Activated CD4-positive, alpha-beta T cell treated with anti-CD3 and anti-CD28 coated beads, Interleukin-2, amount 50 U/mL, for 1 hour (primary cell): ENCODE data around the gene TBL1X.

Source experiments
- DNase-seq: peaks from one replicate; pipeline ENCODE4 v3.0.0-alpha.2; 2020

The TBL1X gene

DNA sequence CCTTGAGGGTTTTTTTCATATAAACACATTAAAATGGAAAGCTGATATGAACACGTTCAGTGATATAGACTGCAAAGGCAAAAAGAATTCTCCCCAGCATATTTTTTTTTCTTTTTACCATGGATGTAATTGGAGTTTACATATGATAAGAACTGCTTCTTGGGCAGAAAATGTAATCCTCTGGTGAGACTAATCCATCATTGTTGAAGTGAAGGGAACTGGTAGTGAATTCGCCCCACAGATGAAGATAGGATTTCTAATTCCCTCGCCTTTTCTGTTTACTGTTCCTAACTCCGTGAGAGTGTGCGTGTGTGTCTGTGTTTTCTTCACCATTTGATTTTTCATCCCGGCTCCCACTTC is 211.9 kb downstream of the TBL1X start:
- no peak for DNase-seq

DNA sequence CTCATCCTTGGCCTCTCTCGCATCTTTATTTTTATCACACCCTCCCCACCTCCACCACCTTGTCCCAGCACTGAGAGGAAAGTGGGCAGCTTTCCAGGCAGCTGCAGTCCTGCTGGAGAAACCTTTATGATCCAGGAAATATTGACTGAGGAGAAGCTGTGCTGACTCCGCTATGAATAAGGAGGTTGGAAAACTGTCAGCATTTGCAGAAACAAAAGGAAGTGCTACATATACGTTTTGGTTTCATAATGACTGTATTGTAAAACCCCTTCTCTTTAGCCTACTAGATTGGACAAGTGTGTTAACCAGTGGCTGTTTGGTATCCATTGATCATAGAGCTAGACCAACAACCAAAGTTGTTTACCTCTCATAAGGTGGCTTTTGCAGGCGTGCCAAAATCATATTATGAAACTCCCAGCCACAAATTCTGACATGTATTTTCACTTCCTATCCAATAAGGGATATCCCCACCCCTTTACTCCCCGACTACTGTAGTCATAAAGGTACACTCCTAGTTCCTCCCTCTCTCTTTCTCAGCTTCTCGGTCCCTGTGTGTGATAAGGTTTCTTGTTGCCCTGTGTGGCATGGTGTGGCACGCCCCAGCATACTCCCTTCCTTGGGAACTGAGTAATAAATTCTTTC is 212.4 kb downstream of the TBL1X start:
- DNase-seq = no peak

DNA sequence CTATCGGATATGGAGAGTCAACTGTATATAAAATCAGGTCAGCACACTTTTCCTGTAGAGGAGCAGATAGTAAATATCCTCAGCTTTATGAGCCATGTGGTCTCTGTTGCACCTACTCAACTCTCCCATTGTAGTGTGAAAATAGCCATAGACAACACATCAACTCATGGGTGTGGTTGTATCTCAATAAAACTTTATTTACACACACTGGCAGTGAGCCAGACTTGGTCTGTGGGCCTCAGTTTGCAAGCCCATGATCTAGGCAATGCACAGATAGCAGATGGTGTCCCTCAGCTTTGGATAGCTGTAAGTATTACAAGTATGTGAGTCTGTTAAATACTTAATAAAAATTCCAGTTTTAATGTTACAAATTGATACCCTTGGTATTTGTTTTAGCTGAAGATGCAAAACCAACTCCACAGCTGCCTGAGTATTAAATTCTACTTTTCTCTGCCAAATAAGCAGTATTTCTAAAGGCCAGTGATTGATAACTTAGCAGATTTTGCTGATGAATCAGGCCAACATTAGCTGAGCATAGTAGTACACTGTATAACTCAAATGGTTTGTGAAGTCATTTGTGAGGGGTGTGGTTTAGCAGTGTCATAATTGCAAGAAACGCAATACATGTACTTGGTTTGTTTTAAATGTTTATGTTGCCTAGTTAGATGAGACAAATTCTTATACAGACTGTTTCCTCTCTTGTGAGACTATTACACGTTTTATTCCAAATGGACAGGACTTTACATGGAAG is 213.5 kb downstream of the TBL1X start:
- DNase-seq = no peak

DNA sequence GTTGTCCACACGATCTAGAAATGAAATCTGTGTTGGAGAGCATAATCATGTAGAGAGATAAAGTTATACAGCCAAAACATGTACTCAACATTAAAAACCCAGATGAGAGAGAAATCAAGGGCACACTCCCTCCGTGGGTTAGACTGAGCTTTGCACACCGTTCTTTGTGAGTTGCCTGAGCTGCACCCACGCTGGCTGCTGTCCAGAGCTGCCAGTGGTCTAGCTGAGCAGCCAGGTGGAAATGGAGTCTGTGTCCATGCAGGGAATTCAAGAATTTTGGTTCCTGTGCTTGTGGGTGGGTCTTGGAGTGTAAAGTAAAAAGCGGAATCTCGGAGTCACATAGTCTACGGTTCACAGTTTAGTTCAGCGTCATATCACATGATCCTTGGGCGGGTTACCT is 216.2 kb downstream of the TBL1X start:
- DNase-seq = no peak

DNA sequence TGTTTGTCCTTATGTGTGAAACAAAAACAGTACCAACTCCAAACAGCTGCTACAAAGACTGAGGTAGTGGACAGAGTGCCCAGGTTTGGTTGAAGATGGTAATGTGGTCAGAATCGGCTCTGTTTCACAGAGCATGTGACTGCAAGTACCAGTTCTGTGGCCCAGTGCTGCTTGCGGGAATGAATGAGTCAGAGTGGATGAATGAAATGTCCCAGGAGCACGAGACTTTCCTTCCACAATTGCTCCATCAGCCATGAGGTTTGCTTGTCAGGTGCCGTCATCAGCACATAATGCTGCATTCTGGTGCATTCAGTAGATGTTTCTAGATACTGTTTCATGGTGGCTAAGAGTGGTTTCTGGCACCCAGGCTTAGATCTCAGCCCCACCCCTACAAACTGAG is 216.6 kb downstream of the TBL1X start:
- no peak for DNase-seq

DNA sequence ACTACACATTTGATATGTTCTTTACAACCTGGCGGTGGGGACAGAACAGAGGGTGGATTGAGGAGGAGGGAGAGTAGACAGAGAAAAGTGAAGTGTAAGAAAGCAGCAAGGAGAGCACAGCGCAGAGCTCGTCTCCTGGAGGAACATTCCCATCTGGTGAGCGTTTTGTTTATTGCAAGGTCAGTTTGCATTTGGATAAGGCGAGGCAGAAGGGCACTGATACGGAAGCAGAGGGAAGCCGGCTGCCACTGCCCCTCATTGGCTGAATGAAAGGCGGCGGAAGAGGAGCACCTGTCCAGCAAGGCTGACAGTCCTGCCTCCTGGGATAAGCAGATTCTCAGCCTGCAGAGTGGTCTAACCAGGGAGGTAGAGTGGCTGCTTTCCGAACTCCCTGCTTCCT is 217.6 kb downstream of the TBL1X start:
- DNase-seq = no peak

DNA sequence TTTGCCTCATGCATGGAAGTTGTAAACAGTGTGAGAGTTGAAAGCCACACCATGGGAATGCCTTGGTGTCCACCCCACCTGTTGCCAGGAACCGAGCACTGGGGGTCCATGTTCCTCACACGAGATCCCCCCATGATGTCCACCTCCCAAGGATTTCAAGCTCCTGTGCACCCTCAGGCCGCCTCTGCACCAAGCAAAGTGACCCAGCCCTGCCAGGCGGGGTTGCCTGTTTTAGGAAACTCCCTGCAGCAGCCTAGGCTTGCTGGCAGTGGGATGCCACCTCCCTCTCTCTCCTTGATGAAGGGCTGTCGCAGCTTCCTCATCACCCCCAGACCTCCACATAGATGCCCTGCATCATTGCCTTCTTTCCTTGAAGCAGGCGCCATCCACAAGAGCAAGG is 218.0 kb downstream of the TBL1X start:
- no peak for DNase-seq

DNA sequence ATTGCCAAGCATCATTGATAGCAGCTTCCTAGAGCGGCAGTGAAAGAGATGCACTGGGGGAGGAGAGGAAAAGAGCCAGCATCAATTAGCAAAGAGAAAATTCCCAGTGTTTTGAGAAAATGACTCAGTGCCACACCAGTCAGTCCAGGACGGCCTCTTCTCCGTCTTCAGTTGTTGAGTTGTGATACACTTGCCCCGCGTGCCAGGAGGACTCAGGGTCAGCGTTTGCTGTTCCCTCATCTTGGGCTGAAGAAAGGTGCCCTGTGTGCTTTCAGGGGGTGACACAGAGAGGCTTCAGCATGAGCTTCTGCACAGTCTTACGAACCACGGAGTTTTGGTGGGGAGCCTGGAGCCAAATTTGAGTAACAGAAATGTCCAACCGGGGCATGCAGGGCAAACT is 218.5 kb downstream of the TBL1X start:
- no peak for DNase-seq

DNA sequence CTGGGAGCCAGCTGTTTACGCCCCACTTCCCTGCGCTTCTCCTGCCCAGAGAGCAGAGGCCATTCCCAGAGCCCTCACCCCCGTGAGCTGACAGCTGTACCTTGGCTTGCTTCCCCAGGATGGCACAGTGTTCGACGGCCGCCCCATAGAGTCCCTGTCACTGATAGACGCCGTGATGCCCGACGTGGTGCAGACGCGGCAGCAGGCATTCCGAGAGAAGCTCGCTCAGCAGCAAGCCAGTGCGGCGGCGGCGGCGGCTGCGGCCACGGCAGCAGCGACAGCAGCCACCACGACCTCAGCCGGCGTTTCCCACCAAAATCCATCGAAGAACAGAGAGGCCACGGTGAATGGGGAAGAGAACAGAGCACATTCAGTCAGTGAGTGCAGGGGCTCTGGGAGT is 223.0 kb downstream of the TBL1X start:
- DNase-seq = no peak

DNA sequence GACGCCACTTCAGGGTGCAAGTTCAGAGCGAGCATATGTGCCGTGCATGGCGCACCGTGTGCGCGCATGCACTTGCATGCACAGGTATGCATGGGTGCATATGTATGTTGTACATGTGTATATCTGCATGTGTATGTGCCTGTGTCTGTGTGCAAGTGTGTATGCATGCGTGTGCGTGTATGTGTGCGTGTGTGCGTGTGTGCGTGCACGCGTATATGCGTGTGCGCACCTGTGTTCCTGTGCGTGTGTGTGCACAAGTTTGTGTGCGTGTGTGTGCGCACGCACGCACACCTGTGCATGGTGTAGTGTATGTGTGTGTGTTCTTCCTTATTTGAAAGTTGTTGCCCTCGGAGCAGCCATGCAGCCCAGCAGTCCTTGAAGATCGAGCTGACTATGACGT is 224.0 kb downstream of the TBL1X start:
- no peak for DNase-seq

DNA sequence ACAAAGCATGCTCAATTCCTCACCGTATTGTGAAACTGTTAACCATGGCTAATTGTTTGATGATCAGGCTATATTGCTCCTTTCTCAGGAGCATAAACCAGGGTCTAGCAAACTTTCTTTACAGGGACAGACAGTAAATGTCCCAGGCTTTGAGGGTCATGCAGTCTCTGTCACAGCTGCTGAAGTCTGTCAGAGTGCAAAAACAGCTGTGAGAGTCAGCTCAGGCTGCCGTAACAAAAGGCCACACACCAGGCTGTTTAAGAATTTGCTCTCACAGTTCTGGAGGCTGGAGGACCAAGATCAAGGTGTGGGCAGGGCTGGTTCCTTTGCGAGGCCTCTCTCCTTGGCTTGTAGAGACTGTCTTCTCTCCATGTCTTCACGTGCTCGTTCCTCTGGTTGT is 225.2 kb downstream of the TBL1X start:
- DNase-seq = no peak

DNA sequence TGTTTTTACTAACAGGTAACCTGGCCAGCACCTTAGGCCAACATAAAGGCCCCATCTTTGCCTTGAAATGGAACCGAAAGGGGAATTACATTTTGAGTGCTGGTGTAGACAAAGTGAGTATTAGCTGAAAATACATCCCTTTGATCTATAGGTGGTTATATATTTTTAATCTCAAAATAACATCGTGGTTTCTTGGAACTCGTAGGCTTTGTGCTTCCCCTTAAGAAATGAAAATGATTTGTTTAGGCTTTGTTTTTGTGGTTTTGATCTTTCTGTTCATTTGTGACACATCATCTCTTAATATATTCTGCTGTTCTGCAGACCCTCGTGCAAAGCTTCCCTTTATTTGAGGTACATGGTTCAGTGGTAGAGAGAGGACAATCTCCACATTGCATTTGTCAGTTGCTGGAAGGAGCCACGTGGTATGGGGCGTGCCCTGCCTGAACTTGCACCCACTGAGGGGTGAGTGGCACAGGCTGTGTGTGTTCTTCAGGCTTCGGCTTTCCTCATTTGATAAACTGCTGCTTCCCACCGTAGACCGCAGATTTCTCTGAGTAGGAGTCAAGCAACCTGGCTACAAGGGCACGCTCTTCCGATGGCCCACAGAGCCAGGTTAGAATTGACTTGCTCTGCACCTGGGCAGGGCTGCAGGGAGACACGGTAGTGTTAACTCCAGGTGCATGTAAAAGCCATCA is 228.6 kb downstream of the TBL1X start:
- DNase-seq = no peak

DNA sequence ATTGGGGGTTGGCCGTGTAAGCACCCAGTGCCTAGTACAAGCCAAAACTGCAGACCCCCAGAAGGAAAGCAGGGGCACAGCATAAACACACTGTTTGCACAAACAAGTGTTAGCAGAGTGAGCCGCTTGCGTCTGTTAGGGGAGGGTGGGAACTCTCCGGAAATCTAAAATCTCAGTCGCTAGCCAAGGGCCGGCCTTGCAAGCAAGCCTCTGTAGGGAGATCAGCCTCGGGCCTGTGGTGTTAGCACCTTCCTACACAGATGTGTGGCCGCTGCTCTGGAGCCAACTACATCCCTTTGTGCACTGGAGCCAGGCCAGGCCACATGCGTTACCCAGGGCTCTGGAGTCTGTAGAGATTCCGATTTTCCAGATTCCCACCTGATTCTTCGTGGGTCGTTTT is 233.7 kb downstream of the TBL1X start:
- DNase-seq = no peak

DNA sequence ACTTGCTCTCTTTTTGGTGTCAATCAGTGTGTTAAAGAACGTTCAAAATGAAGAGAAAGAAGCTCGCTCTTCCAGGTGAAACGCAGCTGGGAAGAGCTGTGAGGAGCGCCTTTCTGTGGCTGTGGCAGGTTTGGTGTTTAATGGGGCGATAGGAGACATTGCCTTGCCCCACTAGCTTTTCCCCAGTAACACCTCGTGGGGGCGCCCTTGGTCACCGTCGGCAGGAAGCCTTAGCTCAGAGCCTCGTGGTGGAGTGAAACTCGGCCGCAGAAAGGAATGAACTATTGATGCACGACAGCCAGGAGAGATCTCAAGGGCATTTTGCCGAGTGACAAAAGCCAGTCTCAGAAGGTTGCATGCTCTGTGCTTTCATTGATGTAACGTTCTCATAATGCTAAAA is 235.7 kb downstream of the TBL1X start:
- no peak for DNase-seq

DNA sequence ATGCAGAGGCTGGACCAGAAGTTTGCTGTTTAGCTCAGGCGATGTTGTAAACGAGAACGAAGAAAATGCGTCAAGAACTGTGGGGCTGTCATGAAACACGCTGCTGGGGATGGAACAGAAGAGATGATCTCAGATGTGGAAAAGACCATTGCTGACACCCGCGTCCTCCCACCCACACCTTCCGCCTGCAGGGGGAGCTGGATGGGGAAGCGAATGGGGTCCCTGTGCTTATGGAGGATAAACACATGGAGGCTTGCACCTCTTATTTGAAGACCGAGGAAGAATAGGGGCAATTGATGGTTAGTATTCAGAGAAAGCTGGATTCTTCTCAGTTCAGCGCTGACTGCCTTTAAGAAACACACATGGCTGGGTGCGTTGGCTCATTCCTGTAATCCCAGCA is 236.9 kb downstream of the TBL1X start:
- no peak for DNase-seq

DNA sequence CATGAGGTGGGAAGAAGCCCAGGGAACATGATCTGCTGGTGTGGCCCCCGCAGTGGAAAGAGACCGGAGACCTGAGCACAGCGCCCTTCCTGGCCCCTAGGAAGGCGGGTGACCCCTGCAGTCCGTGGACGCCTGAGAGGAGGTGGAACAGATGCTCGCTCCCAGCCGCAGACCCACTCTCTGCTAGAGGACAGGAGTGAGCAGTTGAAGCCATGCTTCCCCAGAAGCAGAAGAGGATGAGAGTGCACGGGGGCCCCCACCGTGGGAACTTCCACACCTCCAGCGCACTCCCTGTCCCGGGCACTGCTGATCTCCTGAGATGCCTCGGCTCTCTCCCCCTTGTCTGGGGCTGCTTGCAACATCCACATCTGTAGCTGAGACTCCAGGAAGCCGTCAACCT is 238.5 kb downstream of the TBL1X start:
- no peak for DNase-seq

DNA sequence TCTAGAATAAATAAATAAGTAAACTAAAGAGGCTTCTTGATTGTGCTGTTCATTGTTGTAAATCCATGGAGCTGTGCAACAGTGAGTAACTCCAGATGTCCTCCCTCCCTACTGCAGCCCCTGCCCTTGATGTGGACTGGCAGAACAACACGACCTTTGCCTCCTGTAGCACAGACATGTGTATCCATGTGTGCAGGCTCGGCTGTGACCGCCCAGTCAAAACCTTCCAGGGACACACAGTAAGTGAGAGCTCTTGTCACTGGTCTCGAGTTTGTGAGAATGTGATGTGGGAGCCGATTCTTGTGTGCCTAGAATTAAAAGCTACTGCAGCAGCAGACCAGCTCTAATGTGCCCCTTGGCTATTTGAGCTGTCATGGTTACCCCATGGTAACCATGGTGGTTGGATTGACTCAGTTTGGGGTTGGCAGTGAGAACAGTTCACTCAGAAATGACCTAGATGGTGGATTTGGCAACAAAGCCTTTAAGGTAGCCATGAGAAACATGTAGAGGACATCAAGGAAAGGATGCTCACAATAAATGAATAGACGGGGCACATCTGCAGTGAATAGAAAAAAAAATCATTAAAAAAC is 240.1 kb downstream of the TBL1X start:
- DNase-seq = no peak

DNA sequence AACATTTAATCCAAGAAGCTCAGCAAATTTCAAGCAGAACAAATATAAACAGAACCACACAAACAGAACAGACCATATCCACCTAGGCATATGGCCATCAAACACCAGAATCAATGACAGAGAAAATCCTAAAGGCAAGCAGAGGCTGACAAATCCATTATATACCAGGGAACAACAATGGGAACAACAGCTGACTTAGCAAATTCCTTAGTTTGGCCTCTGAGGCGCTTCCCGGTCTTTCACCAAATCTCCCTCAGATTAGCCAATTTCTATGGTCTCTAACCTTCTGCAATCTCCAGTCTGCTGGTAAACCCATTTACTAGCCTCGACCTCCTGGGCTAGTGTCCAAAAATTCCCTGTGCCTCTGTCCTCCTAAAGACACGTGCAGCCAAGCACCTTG is 241.6 kb downstream of the TBL1X start:
- DNase-seq = no peak

DNA sequence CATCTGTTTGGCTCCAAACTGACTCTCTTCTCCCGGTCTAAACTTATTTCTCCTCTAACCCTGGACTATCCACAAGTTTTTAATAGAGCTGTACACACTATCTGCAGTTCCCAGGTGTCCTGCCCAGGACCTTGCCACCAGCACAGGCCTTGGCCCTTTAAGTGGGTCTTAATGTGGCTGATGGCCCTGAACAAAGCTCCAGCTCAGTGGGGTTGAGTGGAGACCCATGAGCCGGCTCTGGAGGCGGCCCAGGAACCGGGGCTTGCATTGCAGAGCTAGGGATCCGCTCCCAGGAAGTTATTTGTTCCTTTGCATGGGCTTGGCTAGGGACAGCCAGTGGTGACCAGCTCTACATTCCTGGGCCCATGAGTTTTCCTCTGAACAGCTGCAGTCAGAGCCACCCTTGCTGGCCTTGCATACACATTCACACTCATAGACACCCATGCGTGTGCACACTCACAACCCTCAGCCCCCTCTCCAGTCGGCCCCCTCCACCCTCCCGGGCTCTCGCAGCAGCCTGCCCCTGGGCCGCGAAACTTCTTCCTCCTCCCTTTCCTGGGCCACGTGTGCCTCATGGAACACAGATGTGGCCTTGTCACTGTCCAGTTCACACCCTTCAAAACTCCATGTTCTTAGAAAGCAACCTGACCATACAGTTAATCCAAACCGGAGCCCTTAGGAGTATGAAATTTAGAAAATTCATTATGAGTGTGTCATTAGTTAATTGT is 242.6 kb downstream of the TBL1X start:
- no peak for DNase-seq

DNA sequence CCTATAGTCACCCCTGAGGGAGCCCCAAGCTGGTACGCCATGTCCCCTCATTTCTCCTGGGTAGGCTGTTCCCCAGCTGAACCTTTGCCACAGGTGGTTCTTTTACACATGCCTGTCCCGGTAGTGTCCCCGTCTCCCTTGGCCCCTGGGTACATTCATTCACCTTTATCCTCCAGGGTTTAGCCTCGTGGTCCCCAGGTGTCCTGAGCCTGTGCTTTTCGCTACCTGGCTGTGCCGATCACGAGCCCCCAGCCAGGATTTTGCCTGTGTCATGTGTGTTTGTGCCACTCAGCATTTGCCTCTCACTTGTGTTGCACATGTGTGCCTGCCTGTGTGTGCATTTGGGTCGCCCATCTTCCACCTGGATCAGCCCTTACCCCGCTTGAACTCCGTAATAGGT is 243.2 kb downstream of the TBL1X start:
- no peak for DNase-seq

DNA sequence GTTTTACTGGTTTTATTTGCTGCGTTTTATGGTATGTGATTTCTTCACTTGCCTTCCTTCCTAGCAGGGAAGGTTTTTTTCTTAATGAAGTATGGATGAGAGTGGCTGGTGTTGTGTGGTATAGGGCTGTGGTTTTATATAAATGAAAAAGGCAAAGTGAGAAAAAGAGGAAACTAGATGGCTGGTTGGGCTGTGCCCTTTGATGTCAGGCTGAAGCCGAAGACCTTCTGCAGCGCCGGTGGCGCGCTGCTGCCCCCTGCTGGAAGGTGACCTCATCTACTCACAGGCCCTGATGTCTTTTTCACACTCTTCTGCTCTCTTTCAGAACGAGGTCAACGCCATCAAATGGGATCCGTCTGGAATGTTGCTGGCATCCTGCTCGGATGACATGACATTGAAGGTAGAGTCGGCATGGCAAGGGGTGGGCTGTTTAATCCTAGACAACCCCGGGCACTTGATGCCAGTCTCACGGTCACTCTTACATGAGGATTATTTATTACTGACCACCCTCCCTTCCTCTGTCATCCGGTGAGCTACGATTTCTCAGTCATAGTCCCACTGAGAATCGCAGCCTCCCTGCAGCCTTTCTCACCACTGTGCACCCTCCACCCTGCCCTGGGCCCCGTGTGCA is 244.2 kb downstream of the TBL1X start:
- DNase-seq = peak; percentile 76

DNA sequence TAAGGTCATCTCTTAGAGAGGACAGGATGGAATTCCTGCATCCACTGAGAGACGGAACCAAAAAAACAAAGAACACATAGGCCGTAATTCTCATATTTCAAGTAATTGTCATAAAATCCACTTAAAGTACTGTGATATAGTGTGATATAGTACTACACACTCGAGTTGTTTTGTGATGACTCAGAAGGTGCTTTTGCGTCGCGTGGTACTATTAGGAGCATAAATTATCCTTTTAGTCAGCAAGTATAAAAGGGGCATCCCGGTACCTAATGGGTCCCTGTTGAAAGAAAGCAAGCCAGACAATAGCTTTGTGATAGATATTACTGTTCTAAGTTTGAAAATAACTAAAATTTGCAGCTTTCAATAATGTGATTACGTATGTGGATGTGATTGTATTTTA is 245.5 kb downstream of the TBL1X start:
- no peak for DNase-seq

DNA sequence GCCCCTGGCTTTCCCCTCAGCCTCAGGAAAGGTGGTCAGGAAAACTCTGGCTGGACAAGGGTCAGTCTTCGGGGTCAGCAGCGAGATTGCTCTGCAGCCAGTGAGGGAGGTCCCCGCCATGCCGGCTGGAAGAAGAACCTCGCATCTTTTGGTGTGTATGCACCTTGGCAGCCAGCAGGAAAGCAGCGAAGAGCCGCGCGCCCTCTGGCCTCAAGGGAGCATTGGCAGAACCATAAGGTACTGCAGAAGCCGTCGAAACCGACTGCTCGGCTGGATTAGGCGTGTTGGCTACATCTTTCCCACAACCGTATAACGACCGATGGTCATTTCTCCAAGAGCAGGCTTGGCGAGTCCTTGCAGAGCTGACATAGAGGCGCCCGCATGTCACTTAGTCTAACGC is 252.5 kb downstream of the TBL1X start:
- DNase-seq = no peak
